ENCODE results near the gene PIP5K1C. TPM values are rescaled to one million over a fixed set of nuclear protein-coding genes. Genes with fewer than 3 reads are reported as not detected.

PIP5K1C gene
- polyA plus RNA-seq, 1 donor from 2014 or later, result 7.1 TPM

GRCh38 chr19:3658870-3659745, 41.2 kb downstream of the PIP5K1C start:
- no peaks in the 10 kb centered on the region for H3K27me3 ChIP-seq (ENCODE audit: insufficient read depth, low read depth, low read length)
- H3F3A ChIP-seq (ENCODE audit: insufficient read depth, low read length, poor library complexity, severe bottlenecking), result no peaks in the 10 kb centered on the region
- no peaks in the 10 kb centered on the region for H4K20me1 ChIP-seq (ENCODE audit: insufficient read depth)
- no peak overlapping the region for H2AFZ ChIP-seq (ENCODE audit: low read depth, low read length)
- H3K4me3 ChIP-seq (ENCODE audit: low read length), result no peak overlapping the region
- H3K4me2 ChIP-seq (ENCODE audit: low read length), result no peak overlapping the region
- H3K9me2 ChIP-seq (ENCODE audit: insufficient read depth, low read length), result no peaks in the 10 kb centered on the region
- H3K27ac ChIP-seq (ENCODE audit: low read length), result no peak overlapping the region
- H3K9ac ChIP-seq (ENCODE audit: low read length), result no peak overlapping the region
- peaks cover 12% of the 10 kb centered on the region for H3K36me3 ChIP-seq (ENCODE audit: insufficient read depth, low read length)
- no peaks in the 10 kb centered on the region for H3K79me2 ChIP-seq (replicated peaks; ENCODE audit: insufficient read depth, low read length)
- H3K9me3 ChIP-seq (ENCODE audit: low read length), result no peaks in the 10 kb centered on the region
- TF ChIP-seq EZH2 (IDR thresholded peaks at IDR 0.05; ENCODE audit: borderline replicate concordance, insufficient read depth, low read length, poor library complexity, severe bottlenecking) (no peak), MXI1 (conservative IDR thresholded peaks at IDR 0.05; ENCODE audit: poor library complexity, severe bottlenecking) (no peak), TAF1 (IDR thresholded peaks at IDR 0.05; ENCODE audit: low read depth) (no peak), EP300 (conservative IDR thresholded peaks at IDR 0.05; ENCODE audit: poor library complexity, severe bottlenecking) (no peak), CTCF (IDR thresholded peaks at IDR 0.05; ENCODE audit: poor library complexity, severe bottlenecking) (no peak), RAD21 (conservative IDR thresholded peaks at IDR 0.05) (no peak), POLR2AphosphoS5 (IDR thresholded peaks at IDR 0.05) (no peak), SMC3 (conservative IDR thresholded peaks at IDR 0.05; ENCODE audit: poor library complexity) (no peak), REST (IDR thresholded peaks at IDR 0.05; ENCODE audit: borderline replicate concordance) (no peak)

- H3K4me3 ChIP-seq (ENCODE audit: low read length), result no peak overlapping the region
- H3F3A ChIP-seq (ENCODE audit: insufficient read depth, low read length, poor library complexity, severe bottlenecking), result no peaks in the 10 kb centered on the region
- H4K20me1 ChIP-seq (ENCODE audit: insufficient read depth), result no peaks in the 10 kb centered on the region
- no peak overlapping the region for H2AFZ ChIP-seq (ENCODE audit: low read depth, low read length)
- no peaks in the 10 kb centered on the region for H3K9me3 ChIP-seq (ENCODE audit: low read length)
- no peaks in the 10 kb centered on the region for H3K79me2 ChIP-seq (replicated peaks; ENCODE audit: insufficient read depth, low read length)
- H3K9me2 ChIP-seq (ENCODE audit: insufficient read depth, low read length), result no peaks in the 10 kb centered on the region
- no peak overlapping the region for H3K4me2 ChIP-seq (ENCODE audit: low read length)
- TF ChIP-seq CTCF (IDR thresholded peaks at IDR 0.05; ENCODE audit: poor library complexity, severe bottlenecking), result no peak
- no peak for TF ChIP-seq EP300 (conservative IDR thresholded peaks at IDR 0.05; ENCODE audit: poor library complexity, severe bottlenecking)
- TF ChIP-seq TAF1 (IDR thresholded peaks at IDR 0.05; ENCODE audit: low read depth), result no peak
- TF ChIP-seq RAD21 (conservative IDR thresholded peaks at IDR 0.05), result no peak
- TF ChIP-seq MXI1 (conservative IDR thresholded peaks at IDR 0.05; ENCODE audit: poor library complexity, severe bottlenecking), result no peak
- no peak for TF ChIP-seq POLR2AphosphoS5 (IDR thresholded peaks at IDR 0.05)
- TF ChIP-seq EZH2 (IDR thresholded peaks at IDR 0.05; ENCODE audit: borderline replicate concordance, insufficient read depth, low read length, poor library complexity, severe bottlenecking), result no peak
- TF ChIP-seq REST (IDR thresholded peaks at IDR 0.05; ENCODE audit: borderline replicate concordance), result no peak
- no peak for TF ChIP-seq SMC3 (conservative IDR thresholded peaks at IDR 0.05; ENCODE audit: poor library complexity)
- H3K36me3 ChIP-seq (ENCODE audit: insufficient read depth, low read length), result peaks cover 12% of the 10 kb centered on the region
- H3K27ac ChIP-seq (ENCODE audit: low read length), result no peak overlapping the region
- H3K9ac ChIP-seq (ENCODE audit: low read length), result no peak overlapping the region
- no peaks in the 10 kb centered on the region for H3K27me3 ChIP-seq (ENCODE audit: insufficient read depth, low read depth, low read length)
These were observed 42.0 kb downstream of the PIP5K1C start for GRCh38 chr19:3658004-3658869.
